Pancreas (tissue), 10 donors: ENCODE data around the gene FAM9A. TPM values are rescaled to one million over a fixed set of nuclear protein-coding genes. Genes with fewer than 3 reads are reported as not detected.

ENCODE experiments used
- ATAC-seq, 4 donors: fragments of 200-7000 bp; cut with Tn5 transposase; one replicate each; pipeline versions ENCODE4 v1.8.0 to v1.9.1; 2020; ENCODE audit warnings: mild to moderate bottlenecking in 4 of 4, moderate library complexity in 4 of 4
- DNase-seq, 6 donors: peaks; one replicate each; pipeline ENCODE4 v3.0.0-alpha.2; 2020
- FAIRE-seq: peaks from 2 replicates; lab custom pipeline; 2012; peaks lifted over from hg19 to GRCh38; lab: Jason Lieb, UNC
- H3K27ac ChIP-seq, 4 donors: fragments of 200-600 bp; sonication (generic); 1 replicate in 3 of 4; 2 replicates in 1 of 4; pipeline versions ENCODE4 v1.5.0 to v1.8.0; 2020
- H3K27me3 ChIP-seq, 4 donors: fragments of 200-600 bp; one replicate each; pipeline ENCODE4 v1.8.0; 2021
- H3K36me3 ChIP-seq, 3 donors: fragments of 200-600 bp; sonication (generic) in 1 of 3; one replicate each; pipeline versions ENCODE4 v1.5.0 to v1.8.0; 2020 to 2021
- H3K4me1 ChIP-seq, 3 donors: fragments of 200-600 bp; one replicate each; pipeline ENCODE4 v1.8.0; 2021
- H3K4me3 ChIP-seq, 4 donors: fragments of 200-600 bp; sonication (generic) in 2 of 4; one replicate each; pipeline versions ENCODE4 v1.5.0 to v1.8.0; 2020 to 2021
- H3K9me3 ChIP-seq, 4 donors: fragments of 200-600 bp; one replicate each; pipeline ENCODE4 v1.8.0; 2021
- WGBS, 2 donors: extraction: QIAGEN DNeasy Blood & Tissue Kit; methylation state at CpG; one replicate each; pipeline ENCODE4 v1.1.7; 2013; 5-methylcytosine and 5-hydroxymethylcytosine counted together
- intact Hi-C, 3 donors: fragments of 100-400 bp; cut with DNase I; formaldehyde crosslinking; loops; one replicate each; pipeline versions ENCODE4 v1.11.1 to v1.14.2; 2022
- polyA plus RNA-seq, 2 donors: library from polyadenylated mRNA; stranded (reverse); fragments of 200-250 nt; gene quantifications; one replicate each; pipeline ENCODE4 v1.2.3, GENCODE V29; 2013
- total RNA-seq, 6 donors: library from RNA; stranded (reverse); fragmentation: NEBNext Ultra II Directional in 4 of 6; extraction: Animal tissue kit (Norgen Biotek cat#: 25700) in 4 of 6; gene quantifications; one replicate each; pipeline versions ENCODE4 v1.2.1 to v1.2.4, GENCODE V29; 2021 to 2023
- TF ChIP-seq, protein P1 (sequence below), 4 donors: fragments of 200-600 bp; sonication (generic) in 3 of 4; IDR thresholded peaks; one replicate each; pipeline versions ENCODE4 v1.5.0 to v1.8.0; 2021; ENCODE audit warnings: antibody characterized with exemption in 4 of 4
- donor health status: healthy with polysubstance abuse.
- donor health status: DM: no; HTN: no; CAD: no; lungs with moderate emphysema.
- donor health status: DM: no; HTN: no; CAD: no.
- donor health status: control.
- donor health status: control.
- donor health status: Bipolar disorder and iron deficiency.
- donor health status: DM: yes; HTN: yes; CAD: no.
- donor health status: DM: no; HTN: no; CAD: no.
- donor health status: DM: no; HTN: no; CAD: no.
- donor health status: DM: yes; HTN: yes; CAD: no.

FAM9A gene
- total and polyA plus RNA-seq, 8 donors, result not detected

DNA sequence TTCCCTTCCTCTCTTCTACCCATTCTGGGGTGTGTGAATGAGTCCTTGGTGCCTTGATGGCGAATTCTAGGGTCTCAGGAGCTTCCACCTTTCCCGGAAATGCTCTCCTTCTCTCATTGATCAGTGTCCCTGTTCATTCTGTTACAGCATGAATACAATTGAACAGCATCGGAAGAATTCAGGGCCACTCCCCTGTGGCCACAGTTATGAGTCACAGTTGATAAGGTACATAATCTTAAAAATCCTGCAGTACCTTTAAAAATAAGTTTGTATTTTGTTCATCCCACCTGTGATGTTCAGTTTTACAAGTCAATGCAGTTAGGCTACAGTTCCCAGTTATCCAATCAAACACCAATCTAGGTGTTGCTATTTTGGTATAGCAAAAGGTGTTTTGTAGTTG lies 47.3 kb upstream of the FAM9A start:
- no peaks in the 10 kb centered on the region for H3K9me3 ChIP-seq
- no peak overlapping the region for H3K27ac ChIP-seq
- H3K4me3 ChIP-seq, result no peak overlapping the region
- intact Hi-C loops, result no loop called here
- peaks cover 0 to 17% (median 0%) of the 10 kb centered on the region in 4 donors for H3K27me3 ChIP-seq
- TF ChIP-seq, protein P1, sequence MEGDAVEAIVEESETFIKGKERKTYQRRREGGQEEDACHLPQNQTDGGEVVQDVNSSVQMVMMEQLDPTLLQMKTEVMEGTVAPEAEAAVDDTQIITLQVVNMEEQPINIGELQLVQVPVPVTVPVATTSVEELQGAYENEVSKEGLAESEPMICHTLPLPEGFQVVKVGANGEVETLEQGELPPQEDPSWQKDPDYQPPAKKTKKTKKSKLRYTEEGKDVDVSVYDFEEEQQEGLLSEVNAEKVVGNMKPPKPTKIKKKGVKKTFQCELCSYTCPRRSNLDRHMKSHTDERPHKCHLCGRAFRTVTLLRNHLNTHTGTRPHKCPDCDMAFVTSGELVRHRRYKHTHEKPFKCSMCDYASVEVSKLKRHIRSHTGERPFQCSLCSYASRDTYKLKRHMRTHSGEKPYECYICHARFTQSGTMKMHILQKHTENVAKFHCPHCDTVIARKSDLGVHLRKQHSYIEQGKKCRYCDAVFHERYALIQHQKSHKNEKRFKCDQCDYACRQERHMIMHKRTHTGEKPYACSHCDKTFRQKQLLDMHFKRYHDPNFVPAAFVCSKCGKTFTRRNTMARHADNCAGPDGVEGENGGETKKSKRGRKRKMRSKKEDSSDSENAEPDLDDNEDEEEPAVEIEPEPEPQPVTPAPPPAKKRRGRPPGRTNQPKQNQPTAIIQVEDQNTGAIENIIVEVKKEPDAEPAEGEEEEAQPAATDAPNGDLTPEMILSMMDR (IDR thresholded peaks at IDR 0.05), result no peak
- ATAC-seq (no peak), DNase-seq (no peak), FAIRE-seq (no peak)
- H3K36me3 ChIP-seq, result no peaks in the 10 kb centered on the region
- WGBS, 2 donors, result 31 to 41% methylated on average over 3 of the region's 3 CpGs
- H3K4me1 ChIP-seq, result no peaks in the 10 kb centered on the region

- no peak for DNase-seq
- Histone ChIP-seq H3K9me3 (no peaks in the 10 kb centered on the region), H3K27ac (no peak overlapping the region), H3K36me3 (no peaks in the 10 kb centered on the region), H3K4me1 (no peaks in the 10 kb centered on the region), H3K27me3 (peaks cover 0 to 17% (median 0%) of the 10 kb centered on the region in 4 donors), H3K4me3 (no peak overlapping the region)
- TF ChIP-seq, protein P1 (IDR thresholded peaks at IDR 0.05), result no peak
- 22 to 33% methylated on average over 1 of the region's 1 CpG for WGBS, 2 donors
- no peak for ATAC-seq
- FAIRE-seq, result no peak
- intact Hi-C loops, result no loop called here
Measured at GRCh38 chrX:8847360-8847759, 46.2 kb upstream of the FAM9A start.

DNA sequence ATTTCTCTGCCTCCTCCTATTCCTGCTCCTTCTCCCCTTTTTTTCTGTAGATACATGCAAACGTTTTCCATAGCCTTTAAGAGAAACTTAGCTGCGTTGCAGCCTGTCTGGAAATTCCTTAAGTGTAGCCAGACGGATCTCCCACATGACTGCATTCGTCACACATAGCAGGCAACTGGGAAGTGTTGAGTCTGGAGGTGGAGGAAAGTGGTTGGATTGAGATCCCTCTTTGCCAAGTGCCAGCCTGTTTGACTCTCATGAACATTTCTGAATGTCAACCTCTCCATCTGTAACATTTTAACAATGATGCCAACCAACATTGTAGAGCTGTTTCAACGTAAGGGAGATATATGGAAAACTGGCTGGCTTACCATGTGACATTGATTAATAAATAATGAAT lies 45.1 kb upstream of the FAM9A start:
- DNase-seq (no peak), ATAC-seq (no peak), FAIRE-seq (no peak)
- TF ChIP-seq, protein P1 (IDR thresholded peaks at IDR 0.05), result no peak
- Histone ChIP-seq H3K4me3 (no peak overlapping the region), H3K36me3 (no peaks in the 10 kb centered on the region), H3K27me3 (peaks cover 0 to 14% (median 0%) of the 10 kb centered on the region in 4 donors), H3K27ac (no peak overlapping the region), H3K9me3 (no peaks in the 10 kb centered on the region), H3K4me1 (no peaks in the 10 kb centered on the region)
- intact Hi-C loops, result no loop called here
- 40 to 49% methylated on average over 5 of the region's 5 CpGs for WGBS, 2 donors

GRCh38 chrX:8845469-8845868 lies 44.3 kb upstream of the FAM9A start:
- no peaks in the 10 kb centered on the region for H3K36me3 ChIP-seq
- H3K9me3 ChIP-seq, result no peaks in the 10 kb centered on the region
- TF ChIP-seq, protein P1 (IDR thresholded peaks at IDR 0.05), result no peak
- WGBS, 2 donors, result 77 to 80% methylated on average over 10 of the region's 10 CpGs
- H3K27me3 ChIP-seq, result peaks cover 0 to 9% (median 0%) of the 10 kb centered on the region in 4 donors
- ATAC-seq, result no peak
- intact Hi-C loops, result no loop called here
- no peaks in the 10 kb centered on the region for H3K4me1 ChIP-seq
- FAIRE-seq, result no peak
- no peak overlapping the region for H3K4me3 ChIP-seq
- DNase-seq, result no peak
- H3K27ac ChIP-seq, result no peak overlapping the region

- Histone ChIP-seq H3K27me3 (peaks cover 0 to 9% (median 2%) of the 10 kb centered on the region in 4 donors), H3K36me3 (no peaks in the 10 kb centered on the region), H3K27ac (no peak overlapping the region), H3K4me3 (no peak overlapping the region), H3K9me3 (no peaks in the 10 kb centered on the region), H3K4me1 (no peaks in the 10 kb centered on the region)
- intact Hi-C loops, result no loop called here
- ATAC-seq, result no peak
- TF ChIP-seq, protein P1 (IDR thresholded peaks at IDR 0.05), result no peak
- FAIRE-seq, result no peak
- no peak for DNase-seq
- 66 to 69% methylated on average over 11 of the region's 11 CpGs for WGBS, 2 donors
Measured at GRCh38 chrX:8845060-8845459, 43.9 kb upstream of the FAM9A start.
